Left renal cortex interstitium (tissue), 4 donors: Measurements from ENCODE around the gene SLC66A1. TPM values are rescaled to one million over a fixed set of nuclear protein-coding genes. Genes with fewer than 3 reads are reported as not detected.

Experiments
- DNase-seq, 4 donors: peaks; one replicate each; pipeline ENCODE4 v3.0.0-alpha.2; 2013; ENCODE audit warnings: low read depth in 4 of 4, low spot score in 2 of 4, missing footprints in 1 of 4
- polyA plus RNA-seq, 4 donors: library from polyadenylated mRNA; unstranded; fragments of 120-200 nt; gene quantifications; one replicate each; pipeline ENCODE4 v1.2.1, GENCODE V29; 2013; ENCODE audit not compliant: insufficient read length in 4 of 4

SLC66A1 gene
- polyA plus RNA-seq, 4 donors: 9.6 to 18.3 (median 15.1) TPM

DNA sequence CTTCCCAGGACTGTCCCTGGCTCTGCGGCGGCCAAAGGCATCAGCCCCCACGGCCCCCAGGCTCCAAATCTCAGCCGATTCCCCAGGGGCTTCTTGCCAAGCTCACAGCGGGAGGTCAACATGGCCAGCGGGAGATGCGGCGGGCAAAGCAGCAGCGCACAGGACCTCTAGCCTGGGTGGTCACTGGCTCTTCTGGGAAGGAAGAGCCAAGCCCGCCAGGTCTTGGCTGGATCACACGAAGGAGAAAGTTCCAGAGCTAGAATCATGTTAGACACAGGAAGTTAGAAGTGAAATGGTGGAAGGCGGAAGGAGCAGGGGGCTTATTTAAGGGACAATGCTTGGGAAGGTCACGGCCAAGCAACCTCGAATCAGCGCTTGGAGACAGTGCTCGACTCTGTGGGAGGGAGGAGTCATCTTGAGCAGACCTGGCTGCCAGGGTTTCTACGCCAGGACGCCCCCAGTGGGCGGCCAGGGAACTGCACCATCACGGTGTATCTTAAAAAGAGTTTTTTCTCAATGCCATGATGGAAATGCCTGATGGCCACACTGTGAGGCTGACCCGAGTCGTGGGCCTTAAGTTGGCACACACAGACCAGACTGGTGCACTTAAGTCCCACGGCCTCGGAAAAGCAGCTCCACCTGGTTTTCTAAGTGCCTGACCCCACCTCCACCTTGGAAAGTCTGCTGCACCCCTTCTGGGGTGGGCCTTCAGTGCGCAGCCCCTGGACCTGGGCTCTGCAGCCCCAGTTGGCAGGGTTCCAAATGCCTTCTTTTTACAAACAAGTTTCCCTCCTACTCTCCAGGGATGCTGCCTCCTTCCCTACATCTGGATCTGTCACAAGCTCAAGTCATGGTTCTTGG is 29.3 kb downstream of the SLC66A1 start:
- peak in 2 of 4 donors; percentile 39 to 41 for DNase-seq

DNA sequence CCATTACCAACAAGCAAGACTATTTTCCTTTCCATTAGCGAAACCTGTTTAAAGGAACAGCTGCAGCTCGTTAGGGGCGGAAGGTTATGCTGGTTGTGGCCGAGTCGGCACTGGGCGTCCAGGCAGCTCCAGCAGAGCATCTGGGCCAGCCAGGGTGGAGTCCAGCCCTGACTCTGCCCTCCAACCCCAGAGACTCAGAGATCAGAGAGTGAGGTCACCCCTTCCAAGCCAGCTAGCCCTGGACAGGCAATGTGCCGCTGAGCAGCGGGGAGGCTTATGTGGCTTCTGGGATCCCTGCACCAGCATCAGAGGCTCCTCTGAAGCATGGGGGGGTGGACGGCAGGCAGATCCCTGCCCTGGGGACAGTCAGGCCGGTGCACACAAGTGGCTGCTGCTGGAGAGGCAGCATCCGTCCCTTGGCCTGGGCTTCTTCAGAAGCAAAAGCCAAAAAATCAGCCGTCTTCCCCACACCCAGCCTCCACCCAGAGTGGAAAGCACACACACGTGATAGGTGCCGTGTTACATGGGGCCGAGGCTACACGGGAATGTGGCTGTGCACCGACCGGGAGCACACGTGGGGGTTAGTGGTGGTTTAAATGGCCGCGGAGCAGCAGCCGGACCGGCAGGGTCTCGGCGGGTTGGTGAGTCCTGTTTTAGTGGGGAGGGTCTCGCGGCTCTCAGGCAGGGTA is 30.1 kb downstream of the SLC66A1 start:
- DNase-seq: no peak

DNA sequence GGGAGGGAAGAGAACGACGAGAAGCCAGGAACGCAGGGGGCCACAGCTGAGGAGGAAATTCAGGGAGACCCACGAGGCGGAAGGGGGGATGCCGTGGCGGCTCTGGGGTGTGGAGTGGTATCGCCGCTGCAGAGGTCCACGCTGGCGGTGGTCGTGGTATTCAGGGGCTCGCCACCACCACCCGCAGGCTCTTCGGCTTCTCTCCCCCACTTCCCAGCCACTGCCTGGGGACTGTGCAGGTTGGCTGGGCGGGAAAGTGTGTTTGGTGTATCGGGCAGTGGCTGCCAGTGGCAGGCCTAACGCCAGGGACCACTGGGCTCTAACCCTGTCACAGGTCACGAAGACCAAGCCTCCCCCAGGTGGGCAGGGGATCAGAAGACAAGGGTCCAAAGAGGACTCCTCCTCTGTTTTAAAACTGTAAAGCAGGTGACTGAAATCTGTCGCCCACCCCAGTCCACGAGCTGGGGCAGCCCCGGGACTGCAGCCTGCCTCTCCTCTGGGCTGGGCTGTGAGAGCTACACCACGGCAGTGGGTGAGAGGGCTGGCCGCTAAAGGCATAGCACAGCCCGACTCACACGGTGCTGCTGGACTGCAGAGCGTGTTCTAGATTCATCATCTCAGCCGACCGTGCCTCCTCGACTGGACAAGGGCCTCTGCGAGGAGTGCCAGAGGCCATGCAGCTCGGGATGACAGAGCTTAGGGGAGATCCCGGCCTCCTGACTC is 30.9 kb downstream of the SLC66A1 start:
- DNase-seq: no peak

DNA sequence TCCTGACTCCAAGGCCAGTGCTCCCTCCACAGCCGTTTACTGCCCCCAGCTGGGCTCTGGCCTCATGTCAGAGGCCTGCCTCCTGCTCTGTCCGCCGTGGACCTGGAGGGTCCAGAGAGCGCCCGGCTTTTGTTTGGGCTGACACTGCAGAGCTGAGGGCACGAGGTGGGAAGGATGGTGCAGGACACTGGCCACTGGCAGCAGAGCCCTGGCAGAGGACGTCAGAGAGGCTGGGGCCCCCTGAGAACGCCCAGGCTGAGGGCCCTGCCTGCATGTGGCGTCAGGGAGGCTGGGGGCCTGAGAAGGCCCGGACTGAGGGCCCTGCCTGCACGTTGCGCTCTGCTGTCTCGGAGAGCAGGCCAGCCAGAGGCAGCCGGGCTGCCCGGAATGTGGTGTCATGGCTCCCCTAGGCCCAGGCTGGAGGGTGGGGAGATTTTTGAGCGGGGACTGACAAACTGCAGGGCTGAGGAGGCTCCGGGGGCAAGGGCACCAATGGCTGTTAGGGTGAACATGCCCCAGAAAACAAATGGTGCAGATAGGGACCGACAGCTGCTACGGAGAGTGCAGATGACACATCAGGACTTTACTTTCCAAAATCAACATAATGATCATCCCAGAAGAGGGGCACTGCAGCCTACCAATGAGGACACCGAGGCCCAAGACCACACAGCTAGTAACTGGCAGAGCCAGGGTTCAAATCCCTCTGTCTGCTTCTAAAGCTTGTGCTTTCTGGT is 31.7 kb downstream of the SLC66A1 start:
- no peak for DNase-seq

DNA sequence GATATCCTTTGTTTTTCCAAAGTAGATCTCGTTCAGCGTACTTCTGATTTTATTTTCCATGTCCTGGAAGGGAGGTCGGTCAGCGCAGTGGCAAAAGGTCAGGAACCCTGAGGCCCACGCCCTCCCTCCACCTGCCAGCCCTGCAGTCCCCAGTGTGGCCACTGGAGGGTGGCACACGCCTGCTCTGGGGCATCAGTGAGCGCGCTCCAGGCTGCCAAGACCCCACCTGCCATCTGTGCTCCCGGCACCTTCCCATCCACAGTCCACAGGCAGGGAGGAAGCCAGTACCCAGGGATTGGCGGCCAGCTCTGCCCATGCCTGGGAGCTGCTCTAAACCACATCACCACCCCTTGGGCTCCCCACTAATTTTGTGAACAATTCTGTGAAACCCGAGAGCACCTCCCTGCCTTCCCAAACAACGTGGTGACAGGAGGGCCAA is 32.3 kb downstream of the SLC66A1 start:
- no peak for DNase-seq

DNA sequence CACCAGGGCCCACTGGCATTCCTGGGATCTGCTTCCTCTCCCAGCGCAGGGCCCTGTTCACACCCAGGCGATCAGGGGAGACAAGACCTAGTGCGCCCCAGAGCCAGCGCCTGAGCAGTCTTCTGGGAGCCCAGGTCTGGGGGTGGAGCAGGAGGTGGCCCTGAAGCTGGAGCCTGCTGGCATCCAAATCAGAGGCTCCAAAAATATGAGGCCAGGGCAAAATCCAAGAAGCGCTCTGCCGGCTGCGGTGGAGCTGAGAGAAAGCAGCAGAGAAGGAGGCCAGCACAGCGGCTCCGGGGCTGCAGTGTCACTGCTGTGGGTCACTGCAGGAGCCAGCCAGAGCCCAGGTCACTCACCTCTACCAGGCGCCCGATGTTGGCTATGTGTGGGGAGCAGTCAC is 32.7 kb downstream of the SLC66A1 start:
- DNase-seq: no peak

DNA sequence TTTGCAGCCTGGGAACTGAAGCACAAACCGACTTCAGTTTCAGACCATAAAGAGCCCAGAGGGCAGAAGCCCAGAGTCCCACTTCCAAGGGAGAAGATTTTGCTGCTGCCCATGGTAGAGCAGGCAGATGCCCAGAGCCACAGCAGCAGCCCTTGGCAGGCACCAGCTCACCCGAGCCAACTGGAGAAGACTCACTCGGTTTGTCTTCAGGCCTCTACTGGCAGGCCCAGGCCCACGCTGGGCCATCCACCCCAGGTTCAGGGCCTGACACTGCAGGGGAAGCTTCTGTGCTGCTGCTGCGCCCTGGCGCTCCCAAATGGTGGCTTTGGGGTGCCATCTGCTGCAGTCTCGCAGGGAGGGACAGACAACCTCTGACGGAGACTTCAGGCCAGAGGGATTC is 33.3 kb downstream of the SLC66A1 start:
- no peak for DNase-seq

DNA sequence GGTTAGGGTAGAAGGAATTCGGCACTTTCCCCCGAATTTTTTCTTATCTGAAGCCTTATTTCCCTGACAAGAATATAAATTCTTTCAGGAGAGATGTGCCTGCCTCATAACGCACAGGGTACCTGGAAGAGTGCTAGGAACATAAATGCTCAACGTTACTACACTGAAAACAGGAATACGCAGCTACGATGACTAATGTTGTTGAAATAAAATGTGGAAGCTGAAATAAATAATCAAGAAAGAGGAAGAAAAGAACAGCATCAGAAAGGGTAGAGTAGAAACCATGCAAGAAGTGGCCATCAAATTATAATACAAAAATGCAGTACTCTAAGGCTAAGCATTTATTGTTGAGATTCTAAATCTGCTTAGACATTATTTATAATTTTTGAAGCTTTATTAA is 33.9 kb downstream of the SLC66A1 start:
- DNase-seq: no peak

DNA sequence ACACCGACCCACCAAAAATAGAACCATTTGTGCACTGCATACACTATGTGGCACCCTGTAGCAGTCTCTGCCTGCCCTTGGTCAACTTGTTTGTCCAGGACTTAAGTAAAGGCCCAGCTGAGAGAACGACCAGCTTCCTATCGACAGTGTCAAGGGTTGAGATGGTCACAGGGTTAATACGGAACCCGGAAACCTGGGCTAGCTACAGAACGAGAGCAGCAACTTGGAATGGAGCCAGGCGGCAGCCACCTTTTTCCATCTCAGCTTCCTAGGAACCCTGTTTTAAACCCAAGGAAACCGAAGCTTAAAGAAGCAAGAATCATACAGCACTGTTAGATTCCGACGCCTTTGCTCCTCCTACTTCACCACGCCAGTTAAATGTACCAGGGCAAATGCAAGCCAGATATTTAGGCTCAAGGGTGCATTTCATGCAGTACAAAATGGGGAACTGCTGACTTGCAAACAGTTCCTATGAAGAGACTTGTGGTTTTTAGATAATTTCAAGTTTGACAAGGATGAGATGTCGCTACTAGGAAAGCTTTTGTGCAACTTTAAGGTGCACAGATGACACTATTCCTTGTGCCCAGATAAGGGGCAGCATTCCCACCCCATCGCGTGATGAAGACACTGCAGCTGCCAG is 35.5 kb downstream of the SLC66A1 start:
- no peak for DNase-seq

DNA sequence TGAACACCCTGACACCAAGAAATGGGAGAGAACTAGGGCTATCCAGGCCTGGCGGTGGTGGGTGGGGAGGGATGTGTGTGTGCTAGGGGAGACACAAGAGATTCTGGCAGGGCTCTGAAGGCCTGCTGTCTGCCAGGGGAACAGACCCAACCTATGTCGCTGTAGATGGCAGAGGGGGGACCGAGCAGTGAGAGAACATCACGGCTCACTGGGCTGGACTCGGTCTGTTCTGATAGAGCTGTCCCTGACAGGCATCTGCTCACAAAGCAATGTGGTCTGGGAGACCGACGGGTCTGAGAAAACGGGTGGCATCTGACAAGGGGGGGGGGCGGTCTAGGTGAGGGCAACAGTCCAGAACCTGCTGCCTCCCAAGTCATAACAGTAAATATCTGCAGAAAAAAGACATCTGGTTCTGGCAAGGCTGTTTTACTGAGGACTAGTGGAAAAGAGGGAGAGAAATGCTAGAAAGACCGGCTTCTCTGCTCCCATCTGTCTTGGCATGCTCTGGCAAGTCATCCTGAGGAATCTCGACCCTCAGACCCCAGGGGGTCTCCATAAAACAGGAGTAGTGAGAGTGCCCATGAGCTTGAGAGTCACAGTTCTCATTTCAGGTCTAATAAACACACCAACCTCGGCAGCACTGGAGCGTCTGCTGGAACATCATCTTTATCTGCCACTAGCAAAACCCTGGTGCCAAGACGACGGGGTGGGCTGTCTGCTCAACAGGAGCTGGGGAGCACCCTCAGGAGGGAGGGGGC is 36.5 kb downstream of the SLC66A1 start:
- no peak for DNase-seq

DNA sequence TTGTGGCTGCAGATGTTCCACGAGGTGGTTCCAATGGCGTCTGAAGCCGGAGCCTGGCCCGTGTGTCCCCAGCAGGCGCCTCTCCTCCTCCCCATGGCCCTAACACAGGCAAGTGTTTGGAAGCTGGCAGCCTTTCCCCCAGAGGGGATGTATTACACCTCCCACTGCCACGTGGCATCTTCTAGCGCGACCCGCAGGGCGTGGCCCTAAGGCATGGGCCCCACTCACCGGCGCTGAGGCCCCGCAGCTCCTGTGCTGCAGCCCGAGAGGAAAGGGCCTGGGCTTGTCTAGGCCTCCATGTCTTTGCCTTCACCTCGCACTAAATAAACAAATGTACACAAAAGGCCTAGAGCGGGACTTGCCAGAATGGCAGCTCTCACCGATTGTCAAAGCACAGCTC is 37.9 kb downstream of the SLC66A1 start:
- no peak for DNase-seq

DNA sequence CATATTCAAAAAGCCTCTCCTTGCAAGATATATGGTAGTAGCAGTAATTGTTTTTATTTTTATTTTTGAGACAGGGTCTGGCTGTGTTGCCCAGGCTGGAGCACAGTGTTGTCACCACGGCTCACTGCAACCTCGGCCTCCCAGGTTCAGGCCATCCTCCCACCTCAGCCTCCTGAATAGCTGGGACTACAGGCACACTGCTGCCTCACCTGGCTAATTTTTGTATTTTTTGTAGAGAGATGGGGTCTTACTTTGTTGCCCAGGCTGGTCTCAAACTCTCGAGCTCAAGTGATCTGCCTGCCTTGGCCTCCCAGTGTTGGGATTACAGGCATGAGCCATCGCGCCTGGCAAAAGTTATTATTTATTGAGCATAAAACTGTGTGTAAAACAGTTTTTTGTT is 38.4 kb downstream of the SLC66A1 start:
- no peak for DNase-seq

DNA sequence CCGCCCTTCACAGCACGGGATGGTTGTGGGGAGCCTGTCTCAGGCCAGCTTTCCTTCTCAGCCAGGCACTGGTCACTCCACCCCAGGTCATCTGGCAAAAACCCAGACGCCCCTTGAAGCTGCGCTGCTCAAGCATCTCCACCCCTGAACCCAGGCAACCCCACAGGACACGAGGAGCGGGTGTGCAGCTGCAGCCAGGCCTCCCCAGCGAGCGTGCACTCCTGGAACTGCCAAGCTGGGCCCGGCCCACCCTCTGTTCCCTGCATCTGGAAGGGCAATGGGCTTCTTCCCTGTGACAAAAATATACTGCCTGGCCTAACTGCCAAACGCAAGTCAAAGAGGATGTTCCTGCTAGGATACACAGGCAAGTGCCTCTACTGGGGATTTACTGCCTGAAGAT is 39.7 kb downstream of the SLC66A1 start:
- no peak for DNase-seq

DNA sequence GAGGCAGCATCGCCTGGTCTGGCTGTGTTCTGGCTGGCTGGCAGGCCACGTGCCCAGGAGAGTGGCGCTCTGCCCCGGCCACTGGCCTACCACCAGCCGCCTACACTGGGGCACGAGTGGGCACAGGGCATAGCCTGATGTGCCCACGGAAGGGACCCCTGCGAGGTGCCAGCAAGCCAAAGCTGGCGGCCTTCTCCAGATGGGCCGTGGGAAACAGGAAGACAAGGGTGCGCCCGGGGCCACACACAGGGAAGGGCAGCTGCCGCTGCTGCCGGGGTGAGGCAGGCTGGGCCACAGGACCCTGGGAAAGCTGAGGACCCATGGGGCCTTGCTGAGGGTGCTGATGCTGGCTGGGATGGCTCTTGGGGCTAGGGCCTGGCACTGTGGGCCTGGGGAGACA is 40.7 kb downstream of the SLC66A1 start:
- no peak for DNase-seq

DNA sequence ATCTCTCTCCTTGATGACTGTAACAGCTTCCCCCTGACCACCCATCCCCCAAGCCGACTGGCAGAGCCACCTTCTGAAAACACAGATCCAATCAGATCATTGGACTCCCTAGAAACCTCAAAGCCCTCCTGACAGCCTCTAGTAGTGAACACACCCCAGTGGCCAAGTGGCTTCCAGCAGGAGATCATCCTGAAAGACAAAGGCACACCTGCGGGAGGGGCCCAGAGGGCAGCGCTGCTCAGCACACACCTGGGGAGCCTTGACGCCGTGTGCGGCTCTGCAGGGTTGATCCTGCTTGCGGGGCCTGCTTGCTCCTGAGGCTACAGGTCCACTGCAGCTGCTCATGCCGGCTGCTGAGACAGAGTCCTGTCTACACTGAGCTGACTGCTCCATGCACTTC is 41.5 kb downstream of the SLC66A1 start:
- DNase-seq: no peak

DNA sequence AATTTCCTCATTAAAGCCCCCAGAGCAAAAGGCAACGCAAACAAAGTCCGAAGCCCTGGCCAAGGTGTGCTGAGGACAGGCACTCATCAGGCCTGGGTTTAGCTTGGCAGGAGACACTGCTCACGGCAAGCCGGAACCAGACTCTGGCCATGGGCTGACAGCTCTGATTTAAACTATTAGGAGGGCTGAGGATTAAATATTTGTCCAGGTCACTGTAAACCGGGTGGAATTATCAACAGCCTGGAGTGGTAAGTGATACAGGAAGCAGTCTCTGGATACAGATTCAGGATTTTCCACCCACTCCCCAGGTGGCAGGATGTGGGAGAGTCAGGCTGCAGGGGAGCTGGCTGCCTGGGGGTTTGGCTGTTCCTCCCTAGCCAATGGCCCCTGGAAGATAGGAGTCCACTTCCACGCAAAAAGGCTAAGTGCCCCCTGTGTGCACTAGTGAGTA is 42.4 kb downstream of the SLC66A1 start:
- no peak for DNase-seq

DNA sequence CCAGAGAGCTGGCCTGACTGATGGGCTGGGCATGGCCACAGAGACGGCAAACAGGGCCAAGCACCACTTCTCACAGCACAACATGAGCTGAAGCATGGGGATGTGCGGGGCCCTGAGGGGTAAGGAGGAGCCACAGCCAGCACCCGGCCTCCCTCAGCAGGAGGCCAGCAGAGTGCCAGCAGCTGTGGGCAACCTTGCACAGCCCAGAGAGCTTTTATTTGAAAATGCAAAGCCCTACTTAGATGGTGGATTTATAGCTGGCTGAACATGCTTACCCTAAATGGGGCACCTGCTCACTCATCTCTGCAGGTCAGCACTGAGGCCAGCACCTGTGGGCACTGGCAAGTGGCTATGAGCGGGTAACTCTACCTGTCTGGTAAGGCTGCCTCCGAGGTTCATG is 44.1 kb downstream of the SLC66A1 start:
- no peak for DNase-seq

DNA sequence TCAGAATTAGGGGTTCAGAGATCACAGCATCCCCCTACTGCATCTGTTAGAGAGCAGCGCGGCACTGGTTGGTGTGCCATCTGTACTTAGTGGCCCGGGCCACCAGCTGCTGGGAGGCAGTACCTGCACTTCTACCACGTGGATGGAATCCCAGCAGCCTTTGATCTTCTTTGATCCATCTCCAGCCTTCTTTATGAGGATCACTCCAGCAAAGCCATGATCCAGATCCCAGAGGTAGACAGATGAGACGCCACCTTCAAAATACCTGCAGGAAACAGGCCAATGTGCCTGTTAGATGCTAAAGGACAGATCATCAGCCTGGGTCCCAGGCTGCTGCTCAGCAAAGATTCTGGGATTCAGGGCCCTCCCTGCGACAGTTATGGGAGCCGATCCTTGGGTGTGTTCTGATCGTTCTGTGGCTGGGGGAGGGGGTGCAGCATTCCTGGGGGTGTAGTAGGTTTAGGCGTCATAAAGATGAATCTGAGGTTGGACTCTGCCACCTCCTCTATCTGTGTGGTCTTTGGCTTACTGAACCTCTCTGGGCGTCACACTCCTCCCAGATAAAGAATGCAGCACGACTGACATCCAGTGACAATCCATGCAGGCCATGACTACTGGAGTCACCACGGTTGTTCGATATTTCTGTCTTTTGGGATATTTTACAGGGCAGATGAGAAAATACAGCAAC is 45.3 kb downstream of the SLC66A1 start:
- DNase-seq: no peak

DNA sequence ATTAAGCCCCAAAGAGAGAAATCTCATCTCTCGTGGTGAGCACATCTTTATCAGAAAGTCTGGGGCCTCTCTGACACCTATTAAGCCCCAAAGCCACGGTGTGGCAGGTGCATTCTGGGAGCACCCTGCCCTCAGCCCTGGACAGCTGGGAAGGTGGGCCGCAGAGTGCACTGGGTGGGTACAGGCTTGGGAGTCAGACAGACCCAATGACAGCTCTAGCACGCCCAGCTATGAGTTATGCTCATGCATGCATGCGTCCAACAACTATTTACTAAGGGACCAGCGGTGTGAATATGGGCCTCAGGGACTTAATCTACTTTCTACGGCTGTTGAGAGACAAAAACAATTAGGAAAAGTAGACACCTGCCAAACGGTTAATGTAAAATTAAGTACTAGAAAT is 46.6 kb downstream of the SLC66A1 start:
- DNase-seq: no peak
